Measurements from ENCODE around the gene PPIE.
"Not testable (repeated sequence)": the region's sequence is repeated elsewhere in the genome, so short reads cannot be mapped to it uniquely, and the experiment has no call there.

- TF ChIP-seq ETS1 (CRISPR knock-in tag; IDR thresholded peaks at IDR 0.05); ZNF101 (CRISPR knock-in tag; IDR thresholded peaks at IDR 0.05; ENCODE audit: borderline replicate concordance, low read depth); ZNF547 (CRISPR knock-in tag; IDR thresholded peaks at IDR 0.05): not testable (repeated sequence)
Observed at GRCh38 chr1:39775141-39775540, 36.5 kb downstream of the PPIE start.
